IPS-18c (cell line): ENCODE measurements around the gene TDO2.
"Not testable (repeated sequence)": the region's sequence is repeated elsewhere in the genome, so short reads cannot be mapped to it uniquely, and the experiment has no call there.

Experiments
- H3K4me3 ChIP-seq: 2 replicates; pipeline ENCODE4 v1.7.0; 2013; ENCODE audit warnings: low read depth, mild to moderate bottlenecking, low read length, moderate library complexity; ENCODE audit not compliant: insufficient read depth
- H3K9me3 ChIP-seq: one replicate; pipeline ENCODE4 v1.6.1; 2013; ENCODE audit warnings: mild to moderate bottlenecking, low read length, moderate library complexity; ENCODE audit not compliant: control insufficient read depth, insufficient read depth

Gene TDO2

GRCh38 chr4:155900381-155900780, 3.1 kb upstream of the TDO2 start:
- H3K9me3 ChIP-seq: no peaks in the 10 kb centered on the region
- no peak overlapping the region for H3K4me3 ChIP-seq

- Histone ChIP-seq H3K4me3 (no peak overlapping the region), H3K9me3 (no peaks in the 10 kb centered on the region)
Observed at GRCh38 chr4:155901013-155901412, 2.5 kb upstream of the TDO2 start.

- H3K4me3 ChIP-seq: no peak overlapping the region
- no peaks in the 10 kb centered on the region for H3K9me3 ChIP-seq
Observed at GRCh38 chr4:155904331-155904730, 835 bp downstream of the TDO2 start.

GRCh38 chr4:155906554-155907247, 3.2 kb downstream of the TDO2 start:
- Histone ChIP-seq H3K9me3 (no peaks in the 10 kb centered on the region), H3K4me3 (no peak overlapping the region)

- Histone ChIP-seq H3K4me3 (no peak overlapping the region), H3K9me3 (no peaks in the 10 kb centered on the region)
Observed at GRCh38 chr4:155907556-155907955, 4.1 kb downstream of the TDO2 start.

GRCh38 chr4:155908187-155909139, 5.0 kb downstream of the TDO2 start:
- Histone ChIP-seq H3K9me3 (no peaks in the 10 kb centered on the region), H3K4me3 (no peak overlapping the region)

- Histone ChIP-seq H3K9me3 (no peaks in the 10 kb centered on the region), H3K4me3 (no peak overlapping the region)
Observed at GRCh38 chr4:155909615-155910226, 6.2 kb downstream of the TDO2 start.

- no peak overlapping the region for H3K4me3 ChIP-seq
- H3K9me3 ChIP-seq: no peaks in the 10 kb centered on the region
Observed at GRCh38 chr4:155911905-155912304, 8.4 kb downstream of the TDO2 start.

GRCh38 chr4:155914782-155915181, 11.3 kb downstream of the TDO2 start:
- Histone ChIP-seq H3K9me3 (no peaks in the 10 kb centered on the region), H3K4me3 (no peak overlapping the region)

- Histone ChIP-seq H3K4me3 (no peak overlapping the region), H3K9me3 (no peaks in the 10 kb centered on the region)
Observed at GRCh38 chr4:155921597-155921996, 18.1 kb downstream of the TDO2 start.

- Histone ChIP-seq H3K9me3 (no peaks in the 10 kb centered on the region), H3K4me3 (no peak overlapping the region)
Observed at GRCh38 chr4:155924637-155925036, 21.1 kb downstream of the TDO2 start.

- no peak overlapping the region for H3K4me3 ChIP-seq
- H3K9me3 ChIP-seq: no peaks in the 10 kb centered on the region
Observed at GRCh38 chr4:155929833-155930232, 26.3 kb downstream of the TDO2 start.

GRCh38 chr4:155930330-155930729, 26.8 kb downstream of the TDO2 start:
- H3K9me3 ChIP-seq: no peaks in the 10 kb centered on the region
- H3K4me3 ChIP-seq: no peak overlapping the region

GRCh38 chr4:155931634-155932033, 28.1 kb downstream of the TDO2 start:
- Histone ChIP-seq H3K9me3 (no peaks in the 10 kb centered on the region), H3K4me3 (no peak overlapping the region)

GRCh38 chr4:155934634-155935033, 31.1 kb downstream of the TDO2 start:
- not testable (repeated sequence) for H3K4me3 ChIP-seq, H3K9me3 ChIP-seq

GRCh38 chr4:155935389-155935986, 32.0 kb downstream of the TDO2 start:
- H3K9me3 ChIP-seq: no peaks in the 10 kb centered on the region
- no peak overlapping the region for H3K4me3 ChIP-seq

GRCh38 chr4:155941085-155941790, 37.7 kb downstream of the TDO2 start:
- H3K9me3 ChIP-seq: no peaks in the 10 kb centered on the region

More at GRCh38 chr4:155941085-155941790, 37.7 kb downstream of the TDO2 start:
- no peak overlapping the region for H3K4me3 ChIP-seq
